ENCODE data around the gene NEMP1. TPM values are rescaled to one million over a fixed set of nuclear protein-coding genes. Genes with fewer than 3 reads are reported as not detected.
A peak's percentile ranks its signal among the peaks of the same experiment; 100 is the strongest.

NEMP1 gene
- total RNA-seq, 1 donor from 2014 or later = 27.6 TPM

GRCh38 chr12:57110104-57111030 is 31.8 kb upstream of the NEMP1 start:
- H3K9me3 Mint-ChIP-seq = no peaks in the 10 kb centered on the region
- H3K36me3 Mint-ChIP-seq (ENCODE audit: low read depth) = peaks cover 60% of the 10 kb centered on the region
- H3K27ac Mint-ChIP-seq = peak overlapping the region; percentile 98
- peak overlapping the region; percentile 100 for H3K4me3 Mint-ChIP-seq
- ATAC-seq (ENCODE audit: low read depth) (peak; percentile 67), DNase-seq (peak; percentile 70)
- POLR2A ChIA-PET = interaction anchor here (0.5 to 17.0 kb wide), 30 partner anchors 11 to 1652 kb away, joined by 3 to 692 read pairs (median 10); partner anchors contain the start of genes LRP1, NAB2, NACA and NEMP1
- intact Hi-C loops (cut with micrococcal nuclease) = loop anchor here (1.0 kb wide), 5 partner anchors 16 to 984 kb away; partner anchors contain the start of gene NACA
- TF ChIP-seq, protein P1, sequence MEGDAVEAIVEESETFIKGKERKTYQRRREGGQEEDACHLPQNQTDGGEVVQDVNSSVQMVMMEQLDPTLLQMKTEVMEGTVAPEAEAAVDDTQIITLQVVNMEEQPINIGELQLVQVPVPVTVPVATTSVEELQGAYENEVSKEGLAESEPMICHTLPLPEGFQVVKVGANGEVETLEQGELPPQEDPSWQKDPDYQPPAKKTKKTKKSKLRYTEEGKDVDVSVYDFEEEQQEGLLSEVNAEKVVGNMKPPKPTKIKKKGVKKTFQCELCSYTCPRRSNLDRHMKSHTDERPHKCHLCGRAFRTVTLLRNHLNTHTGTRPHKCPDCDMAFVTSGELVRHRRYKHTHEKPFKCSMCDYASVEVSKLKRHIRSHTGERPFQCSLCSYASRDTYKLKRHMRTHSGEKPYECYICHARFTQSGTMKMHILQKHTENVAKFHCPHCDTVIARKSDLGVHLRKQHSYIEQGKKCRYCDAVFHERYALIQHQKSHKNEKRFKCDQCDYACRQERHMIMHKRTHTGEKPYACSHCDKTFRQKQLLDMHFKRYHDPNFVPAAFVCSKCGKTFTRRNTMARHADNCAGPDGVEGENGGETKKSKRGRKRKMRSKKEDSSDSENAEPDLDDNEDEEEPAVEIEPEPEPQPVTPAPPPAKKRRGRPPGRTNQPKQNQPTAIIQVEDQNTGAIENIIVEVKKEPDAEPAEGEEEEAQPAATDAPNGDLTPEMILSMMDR (IDR thresholded peaks at IDR 0.05) = no peak
- no peaks in the 10 kb centered on the region for H3K27me3 Mint-ChIP-seq
- H3K4me1 Mint-ChIP-seq = peaks cover 46% of the 10 kb centered on the region
- CTCF ChIA-PET = interaction anchor here (1.5 to 3.9 kb wide), 15 partner anchors 12 to 596 kb away, joined by 4 to 368 read pairs (median 12); partner anchors contain the start of genes NEMP1 and ZBTB39

- peak overlapping the region; percentile 98 for H3K27ac Mint-ChIP-seq
- ChIA-PET CTCF (interaction anchor here (1.4 to 3.9 kb wide), 3 partner anchors 15 to 44 kb away, joined by 3 to 368 read pairs (median 9); no protein-coding TSS in a partner anchor), POLR2A (interaction anchor here (1.3 to 17.0 kb wide), 10 partner anchors 15 to 474 kb away, joined by 3 to 692 read pairs (median 36); partner anchors contain the start of genes LRP1, NAB2, NEMP1 and PRIM1)
- peak overlapping the region; percentile 100 for H3K4me3 Mint-ChIP-seq
- no peaks in the 10 kb centered on the region for H3K9me3 Mint-ChIP-seq
- peaks cover 69% of the 10 kb centered on the region for H3K36me3 Mint-ChIP-seq (ENCODE audit: low read depth)
- TF ChIP-seq, protein P1 (IDR thresholded peaks at IDR 0.05) = no peak
- intact Hi-C loops (cut with micrococcal nuclease) = loop anchor here (1.0 kb wide), 3 partner anchors 15 to 477 kb away; no protein-coding TSS in a partner anchor
- ATAC-seq (ENCODE audit: low read depth) (no peak), DNase-seq (no peak)
- H3K27me3 Mint-ChIP-seq = no peaks in the 10 kb centered on the region
- peaks cover 51% of the 10 kb centered on the region for H3K4me1 Mint-ChIP-seq
Measured at GRCh38 chr12:57109207-57110103, 30.9 kb upstream of the NEMP1 start.

DNA sequence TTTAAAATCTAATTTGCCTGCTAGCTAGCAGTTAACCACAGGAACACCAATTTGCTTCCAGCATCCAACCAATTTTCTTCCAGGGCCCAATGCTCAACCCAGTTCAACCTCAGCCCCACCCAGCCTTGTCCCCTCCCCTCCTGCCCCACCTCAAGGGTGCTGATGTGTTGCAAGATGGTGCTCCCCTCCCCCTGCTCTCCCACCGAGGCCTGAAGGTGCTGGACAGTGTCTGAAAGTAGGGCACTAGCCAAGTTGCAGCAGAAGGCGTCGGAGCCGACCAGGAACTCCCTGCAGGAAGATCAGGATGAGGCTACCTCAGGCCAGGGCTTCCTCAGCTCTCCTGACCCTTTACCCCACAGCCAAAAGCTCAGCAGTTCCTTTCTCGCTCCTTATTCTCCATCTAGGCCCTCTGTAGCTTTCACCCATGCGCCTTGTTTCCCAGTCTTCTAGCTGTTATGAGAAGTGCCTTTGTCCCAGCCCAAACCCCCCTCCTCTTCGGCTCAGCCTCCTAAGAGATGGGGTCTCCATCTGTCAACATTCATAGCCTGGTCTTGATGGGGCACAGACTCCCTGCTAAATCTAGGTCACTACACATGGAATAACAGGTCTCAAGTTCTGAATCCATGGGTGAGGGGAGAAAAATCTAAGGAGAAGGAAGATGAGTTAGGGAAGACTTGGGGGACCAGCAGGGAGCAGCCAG is 29.0 kb upstream of the NEMP1 start:
- ATAC-seq (ENCODE audit: low read depth) = no peak
- no peak for DNase-seq
- Mint-ChIP-seq H3K4me3 (no peak overlapping the region), H3K27ac (peak overlapping the region; percentile 60), H3K36me3 (ENCODE audit: low read depth) (peaks cover 84% of the 10 kb centered on the region), H3K27me3 (no peaks in the 10 kb centered on the region), H3K4me1 (peaks cover 50% of the 10 kb centered on the region), H3K9me3 (no peaks in the 10 kb centered on the region)
- intact Hi-C loops (cut with micrococcal nuclease) = no loop called here
- TF ChIP-seq, protein P1 (IDR thresholded peaks at IDR 0.05) = no peak
- ChIA-PET CTCF (interaction anchor here (1.1 kb wide), 1 partner anchor 10 kb away, joined by 3 read pairs; no protein-coding TSS in a partner anchor), POLR2A (interaction anchor here (0.6 to 17.0 kb wide), 5 partner anchors 13 to 1138 kb away, joined by 4 to 692 read pairs (median 6); partner anchors contain the start of genes NAB2 and NEMP1)

DNA sequence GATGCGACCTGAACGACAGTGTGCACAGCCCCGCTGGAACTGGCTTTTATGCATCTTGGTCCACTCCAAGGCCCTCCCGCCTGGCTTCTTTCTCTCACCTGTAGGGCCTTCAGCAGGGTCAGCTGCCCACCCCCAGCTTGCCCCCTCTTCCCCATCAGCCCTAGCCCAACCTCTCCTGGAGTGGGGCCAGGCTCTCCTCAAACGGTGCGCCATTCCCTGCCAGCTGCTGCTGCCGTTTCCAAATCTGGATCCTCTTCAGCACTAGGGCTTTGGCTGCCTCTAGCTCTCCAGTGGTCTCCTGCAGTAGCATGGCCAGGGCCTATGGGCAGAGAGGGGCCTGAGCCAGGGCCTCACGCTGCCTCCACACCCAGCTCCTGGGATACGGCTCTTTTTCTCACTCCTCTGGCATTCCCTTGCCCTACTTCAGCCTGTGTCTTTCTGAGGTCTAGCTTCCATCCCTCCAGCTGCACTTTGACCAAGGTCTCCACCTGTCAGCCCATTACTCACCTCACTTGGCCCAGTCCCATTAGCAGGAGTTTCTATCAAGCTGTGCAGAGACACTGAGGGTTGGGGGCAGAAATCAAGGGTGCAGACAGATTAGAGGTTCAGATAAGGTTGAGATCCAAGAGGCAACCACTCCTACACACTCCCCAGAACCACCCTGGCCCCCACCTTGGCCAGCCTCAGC is 27.6 kb upstream of the NEMP1 start:
- intact Hi-C loops (cut with micrococcal nuclease) = no loop called here
- TF ChIP-seq, protein P1 (IDR thresholded peaks at IDR 0.05) = no peak
- ChIA-PET POLR2A (interaction anchor here (0.6 to 17.0 kb wide), 4 partner anchors 12 to 43 kb away, joined by 5 to 692 read pairs (median 182); partner anchors contain the start of genes NAB2 and NEMP1), CTCF (no interaction called here)
- H3K9me3 Mint-ChIP-seq = no peaks in the 10 kb centered on the region
- ATAC-seq (ENCODE audit: low read depth) (no peak), DNase-seq (no peak)
- H3K27me3 Mint-ChIP-seq = no peaks in the 10 kb centered on the region
- no peak overlapping the region for H3K4me3 Mint-ChIP-seq
- peaks cover 89% of the 10 kb centered on the region for H3K36me3 Mint-ChIP-seq (ENCODE audit: low read depth)
- peaks cover 50% of the 10 kb centered on the region for H3K4me1 Mint-ChIP-seq
- H3K27ac Mint-ChIP-seq = no peak overlapping the region

Measured in activated B cell treated with CpG ODN at 0.5 μM for 24 hours (primary cell).